ENCODE data around the gene CLIP1. TPM values are rescaled to one million over a fixed set of nuclear protein-coding genes. Genes with fewer than 3 reads are reported as not detected.
A peak's percentile ranks its signal among the peaks of the same experiment; 100 is the strongest.

Gene CLIP1
- polyA plus RNA-seq, 1 of the 3 experiments (the other 2 are of a cell fraction), result 33.9 TPM

DNA sequence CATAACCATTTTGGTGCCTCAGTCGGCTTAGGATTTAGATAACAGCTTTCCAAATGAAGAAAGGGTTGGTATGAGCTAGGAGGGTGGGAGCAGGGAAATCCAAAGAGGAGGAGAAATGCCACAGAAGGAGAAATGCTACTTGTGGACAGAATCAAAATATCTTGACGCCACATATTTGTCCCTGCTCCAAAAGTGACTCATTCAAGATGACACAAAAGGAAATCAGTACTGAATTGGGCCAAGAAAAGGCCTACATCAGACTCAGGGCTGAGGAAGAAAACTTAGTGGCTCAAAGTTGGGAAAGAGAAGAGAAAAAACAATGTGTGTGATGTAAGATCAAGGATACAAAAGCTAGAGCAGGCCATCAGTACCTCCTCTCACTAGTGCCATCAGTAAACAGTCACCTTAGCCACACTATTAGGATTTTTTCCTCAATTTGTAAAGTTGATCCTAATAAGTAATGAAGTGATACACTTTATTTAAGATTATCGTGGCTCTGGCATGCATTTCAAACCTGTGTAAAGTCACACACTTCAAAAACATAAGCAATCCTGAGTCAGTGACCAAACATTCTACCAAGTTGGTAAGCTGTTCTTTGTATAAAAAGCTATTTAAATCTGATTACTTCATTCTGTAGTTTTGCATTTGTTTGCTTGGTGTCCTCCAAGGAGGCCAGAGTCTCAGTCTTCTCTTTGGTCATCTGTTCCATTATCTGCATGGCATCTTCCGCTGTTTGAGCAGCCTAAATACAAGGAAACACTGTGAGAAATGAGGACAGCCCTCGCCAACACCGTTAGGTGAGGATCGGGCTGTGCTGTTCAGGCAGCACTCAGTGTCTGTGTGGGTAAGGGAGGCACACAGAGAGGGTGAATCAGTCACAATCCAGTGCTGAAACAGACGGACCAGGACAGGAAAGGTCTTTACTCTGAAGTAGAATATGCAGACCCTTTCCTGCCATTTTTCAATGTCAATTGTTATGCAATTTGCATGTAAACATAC is 103.6 kb downstream of the CLIP1 start:
- Histone ChIP-seq H3K27ac (ENCODE audit: low read depth in 2 of 2, low read length in 1 of 2) (peak overlapping the region; percentile 40 to 86; a peak in 3 of 4 replicates), H3K9me3 (no peaks in the 10 kb centered on the region), H3K4me1 (ENCODE audit: control insufficient read depth in 1 of 2, insufficient read depth in 2 of 2, low read depth in 1 of 2, low read length in 1 of 2) (peaks cover 0 to 25% of the 10 kb centered on the region in 2 experiments; a peak in 2 of 4 replicates), H4K20me1 (ENCODE audit: insufficient read depth) (no peaks in the 10 kb centered on the region), H3K79me2 (ENCODE audit: insufficient read depth) (no peaks in the 10 kb centered on the region), H2AFZ (ENCODE audit: low read depth) (no peak overlapping the region), H3K27me3 (ENCODE audit: insufficient read depth) (no peaks in the 10 kb centered on the region), H3K9ac (peak overlapping the region; percentile 26; the same call in 1 of the 2 replicates), H3K9me2 (no peaks in the 10 kb centered on the region), H3F3A (replicated peaks; ENCODE audit: insufficient read depth) (peaks cover 15% of the 10 kb centered on the region), H3K4me3 (ENCODE audit: low read depth in 2 of 2, low read length in 1 of 2) (no peak overlapping the region), H3K4me2 (peak overlapping the region; percentile 26; the same call in 1 of the 2 replicates), H3K36me3 (replicated peaks in 1 of 2; ENCODE audit: control insufficient read depth in 1 of 2, insufficient read depth in 2 of 2, low read length in 1 of 2) (peaks cover 12 to 29% of the 10 kb centered on the region in 2 experiments)
- 75% methylated on average over 8 of the region's 8 CpGs for WGBS (ENCODE audit: low lambda C conversion rate)
- CTCF ChIA-PET, result interaction anchor here (1.5 to 1.8 kb wide), 2 partner anchors 20 to 128 kb away, joined by 3 to 4 read pairs; no protein-coding TSS in a partner anchor
- POLR2A ChIA-PET, result no interaction called here
- TF ChIP-seq RCOR1 (IDR thresholded peaks at IDR 0.05; ENCODE audit: low read length) (no peak), ELF1 (IDR thresholded peaks at IDR 0.05) (no peak), GABPA (IDR thresholded peaks at IDR 0.05; ENCODE audit: low read depth) (no peak), MXI1 (IDR thresholded peaks at IDR 0.05; ENCODE audit: low read depth, low read length) (no peak), FOSL2 (IDR thresholded peaks at IDR 0.05; ENCODE audit: borderline replicate concordance, low read depth) (peak; percentile 68; the same call in 1 of the 2 replicates), SMC3 (IDR thresholded peaks at IDR 0.05; ENCODE audit: low read depth, low read length) (no peak), JUND (IDR thresholded peaks at IDR 0.05) (peak; percentile 52), FOXM1 (IDR thresholded peaks at IDR 0.05; ENCODE audit: low read depth) (no peak), MEF2A (IDR thresholded peaks at IDR 0.05; ENCODE audit: borderline replicate concordance, low read depth) (no peak), RAD21 (IDR thresholded peaks at IDR 0.05; ENCODE audit: low read length) (no peak), NFIC (IDR thresholded peaks at IDR 0.05; ENCODE audit: borderline replicate concordance) (peak; percentile 72), TCF12 (IDR thresholded peaks at IDR 0.05) (peak; percentile 3; the same call in 1 of the 2 replicates)
- TF ChIP-seq, protein P1, sequence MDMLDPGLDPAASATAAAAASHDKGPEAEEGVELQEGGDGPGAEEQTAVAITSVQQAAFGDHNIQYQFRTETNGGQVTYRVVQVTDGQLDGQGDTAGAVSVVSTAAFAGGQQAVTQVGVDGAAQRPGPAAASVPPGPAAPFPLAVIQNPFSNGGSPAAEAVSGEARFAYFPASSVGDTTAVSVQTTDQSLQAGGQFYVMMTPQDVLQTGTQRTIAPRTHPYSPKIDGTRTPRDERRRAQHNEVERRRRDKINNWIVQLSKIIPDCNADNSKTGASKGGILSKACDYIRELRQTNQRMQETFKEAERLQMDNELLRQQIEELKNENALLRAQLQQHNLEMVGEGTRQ (IDR thresholded peaks at IDR 0.05; ENCODE audit: borderline replicate concordance, low read depth, low read length), result no peak
- TF ChIP-seq, protein P2, sequence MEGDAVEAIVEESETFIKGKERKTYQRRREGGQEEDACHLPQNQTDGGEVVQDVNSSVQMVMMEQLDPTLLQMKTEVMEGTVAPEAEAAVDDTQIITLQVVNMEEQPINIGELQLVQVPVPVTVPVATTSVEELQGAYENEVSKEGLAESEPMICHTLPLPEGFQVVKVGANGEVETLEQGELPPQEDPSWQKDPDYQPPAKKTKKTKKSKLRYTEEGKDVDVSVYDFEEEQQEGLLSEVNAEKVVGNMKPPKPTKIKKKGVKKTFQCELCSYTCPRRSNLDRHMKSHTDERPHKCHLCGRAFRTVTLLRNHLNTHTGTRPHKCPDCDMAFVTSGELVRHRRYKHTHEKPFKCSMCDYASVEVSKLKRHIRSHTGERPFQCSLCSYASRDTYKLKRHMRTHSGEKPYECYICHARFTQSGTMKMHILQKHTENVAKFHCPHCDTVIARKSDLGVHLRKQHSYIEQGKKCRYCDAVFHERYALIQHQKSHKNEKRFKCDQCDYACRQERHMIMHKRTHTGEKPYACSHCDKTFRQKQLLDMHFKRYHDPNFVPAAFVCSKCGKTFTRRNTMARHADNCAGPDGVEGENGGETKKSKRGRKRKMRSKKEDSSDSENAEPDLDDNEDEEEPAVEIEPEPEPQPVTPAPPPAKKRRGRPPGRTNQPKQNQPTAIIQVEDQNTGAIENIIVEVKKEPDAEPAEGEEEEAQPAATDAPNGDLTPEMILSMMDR (IDR thresholded peaks at IDR 0.05), result no peak
- TF ChIP-seq, protein P3, sequence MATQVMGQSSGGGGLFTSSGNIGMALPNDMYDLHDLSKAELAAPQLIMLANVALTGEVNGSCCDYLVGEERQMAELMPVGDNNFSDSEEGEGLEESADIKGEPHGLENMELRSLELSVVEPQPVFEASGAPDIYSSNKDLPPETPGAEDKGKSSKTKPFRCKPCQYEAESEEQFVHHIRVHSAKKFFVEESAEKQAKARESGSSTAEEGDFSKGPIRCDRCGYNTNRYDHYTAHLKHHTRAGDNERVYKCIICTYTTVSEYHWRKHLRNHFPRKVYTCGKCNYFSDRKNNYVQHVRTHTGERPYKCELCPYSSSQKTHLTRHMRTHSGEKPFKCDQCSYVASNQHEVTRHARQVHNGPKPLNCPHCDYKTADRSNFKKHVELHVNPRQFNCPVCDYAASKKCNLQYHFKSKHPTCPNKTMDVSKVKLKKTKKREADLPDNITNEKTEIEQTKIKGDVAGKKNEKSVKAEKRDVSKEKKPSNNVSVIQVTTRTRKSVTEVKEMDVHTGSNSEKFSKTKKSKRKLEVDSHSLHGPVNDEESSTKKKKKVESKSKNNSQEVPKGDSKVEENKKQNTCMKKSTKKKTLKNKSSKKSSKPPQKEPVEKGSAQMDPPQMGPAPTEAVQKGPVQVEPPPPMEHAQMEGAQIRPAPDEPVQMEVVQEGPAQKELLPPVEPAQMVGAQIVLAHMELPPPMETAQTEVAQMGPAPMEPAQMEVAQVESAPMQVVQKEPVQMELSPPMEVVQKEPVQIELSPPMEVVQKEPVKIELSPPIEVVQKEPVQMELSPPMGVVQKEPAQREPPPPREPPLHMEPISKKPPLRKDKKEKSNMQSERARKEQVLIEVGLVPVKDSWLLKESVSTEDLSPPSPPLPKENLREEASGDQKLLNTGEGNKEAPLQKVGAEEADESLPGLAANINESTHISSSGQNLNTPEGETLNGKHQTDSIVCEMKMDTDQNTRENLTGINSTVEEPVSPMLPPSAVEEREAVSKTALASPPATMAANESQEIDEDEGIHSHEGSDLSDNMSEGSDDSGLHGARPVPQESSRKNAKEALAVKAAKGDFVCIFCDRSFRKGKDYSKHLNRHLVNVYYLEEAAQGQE (IDR thresholded peaks at IDR 0.05; ENCODE audit: low read depth, low read length), result 0 out of 2 replicates have a peak, but pooled peaks have one; percentile 57
- TF ChIP-seq, protein P4, sequence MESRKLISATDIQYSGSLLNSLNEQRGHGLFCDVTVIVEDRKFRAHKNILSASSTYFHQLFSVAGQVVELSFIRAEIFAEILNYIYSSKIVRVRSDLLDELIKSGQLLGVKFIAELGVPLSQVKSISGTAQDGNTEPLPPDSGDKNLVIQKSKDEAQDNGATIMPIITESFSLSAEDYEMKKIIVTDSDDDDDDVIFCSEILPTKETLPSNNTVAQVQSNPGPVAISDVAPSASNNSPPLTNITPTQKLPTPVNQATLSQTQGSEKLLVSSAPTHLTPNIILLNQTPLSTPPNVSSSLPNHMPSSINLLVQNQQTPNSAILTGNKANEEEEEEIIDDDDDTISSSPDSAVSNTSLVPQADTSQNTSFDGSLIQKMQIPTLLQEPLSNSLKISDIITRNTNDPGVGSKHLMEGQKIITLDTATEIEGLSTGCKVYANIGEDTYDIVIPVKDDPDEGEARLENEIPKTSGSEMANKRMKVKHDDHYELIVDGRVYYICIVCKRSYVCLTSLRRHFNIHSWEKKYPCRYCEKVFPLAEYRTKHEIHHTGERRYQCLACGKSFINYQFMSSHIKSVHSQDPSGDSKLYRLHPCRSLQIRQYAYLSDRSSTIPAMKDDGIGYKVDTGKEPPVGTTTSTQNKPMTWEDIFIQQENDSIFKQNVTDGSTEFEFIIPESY (IDR thresholded peaks at IDR 0.05; ENCODE audit: borderline replicate concordance, low read depth), result no peak
- TF ChIP-seq, protein P5, sequence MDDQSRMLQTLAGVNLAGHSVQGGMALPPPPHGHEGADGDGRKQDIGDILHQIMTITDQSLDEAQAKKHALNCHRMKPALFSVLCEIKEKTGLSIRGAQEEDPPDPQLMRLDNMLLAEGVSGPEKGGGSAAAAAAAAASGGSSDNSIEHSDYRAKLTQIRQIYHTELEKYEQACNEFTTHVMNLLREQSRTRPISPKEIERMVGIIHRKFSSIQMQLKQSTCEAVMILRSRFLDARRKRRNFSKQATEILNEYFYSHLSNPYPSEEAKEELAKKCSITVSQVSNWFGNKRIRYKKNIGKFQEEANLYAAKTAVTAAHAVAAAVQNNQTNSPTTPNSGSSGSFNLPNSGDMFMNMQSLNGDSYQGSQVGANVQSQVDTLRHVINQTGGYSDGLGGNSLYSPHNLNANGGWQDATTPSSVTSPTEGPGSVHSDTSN (IDR thresholded peaks at IDR 0.05), result no peak
- DNase-seq, result no peak
